ENCODE results near the gene TMSB4X. TPM values are rescaled to one million over a fixed set of nuclear protein-coding genes. Genes with fewer than 3 reads are reported as not detected.

Gene TMSB4X
- total RNA-seq, 6 donors from 2014 or later, result 2,646 to 6,090 (median 4,792) TPM

- H3K9me3 ChIP-seq, result no peaks in the 10 kb centered on the region
- TF ChIP-seq POLR2AphosphoS5 (IDR thresholded peaks at IDR 0.05), result no peak
- TF ChIP-seq EP300 (IDR thresholded peaks at IDR 0.05), result no peak
- TF ChIP-seq, protein P1, sequence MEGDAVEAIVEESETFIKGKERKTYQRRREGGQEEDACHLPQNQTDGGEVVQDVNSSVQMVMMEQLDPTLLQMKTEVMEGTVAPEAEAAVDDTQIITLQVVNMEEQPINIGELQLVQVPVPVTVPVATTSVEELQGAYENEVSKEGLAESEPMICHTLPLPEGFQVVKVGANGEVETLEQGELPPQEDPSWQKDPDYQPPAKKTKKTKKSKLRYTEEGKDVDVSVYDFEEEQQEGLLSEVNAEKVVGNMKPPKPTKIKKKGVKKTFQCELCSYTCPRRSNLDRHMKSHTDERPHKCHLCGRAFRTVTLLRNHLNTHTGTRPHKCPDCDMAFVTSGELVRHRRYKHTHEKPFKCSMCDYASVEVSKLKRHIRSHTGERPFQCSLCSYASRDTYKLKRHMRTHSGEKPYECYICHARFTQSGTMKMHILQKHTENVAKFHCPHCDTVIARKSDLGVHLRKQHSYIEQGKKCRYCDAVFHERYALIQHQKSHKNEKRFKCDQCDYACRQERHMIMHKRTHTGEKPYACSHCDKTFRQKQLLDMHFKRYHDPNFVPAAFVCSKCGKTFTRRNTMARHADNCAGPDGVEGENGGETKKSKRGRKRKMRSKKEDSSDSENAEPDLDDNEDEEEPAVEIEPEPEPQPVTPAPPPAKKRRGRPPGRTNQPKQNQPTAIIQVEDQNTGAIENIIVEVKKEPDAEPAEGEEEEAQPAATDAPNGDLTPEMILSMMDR (IDR thresholded peaks at IDR 0.05), result no peak
- no peak for TF ChIP-seq POLR2A (IDR thresholded peaks at IDR 0.05)
- 82 to 90% methylated on average over 3 of the region's 3 CpGs for WGBS, 2 donors
- H3K27me3 ChIP-seq, result no peaks in the 10 kb centered on the region
- H3K27ac ChIP-seq, result no peak overlapping the region
- no peaks in the 10 kb centered on the region for H3K36me3 ChIP-seq
- ATAC-seq (ENCODE audit: low FRiP score in 2 of 2) (no peak), DNase-seq (no peak)
- no peak overlapping the region for H3K4me3 ChIP-seq
- peaks cover 0 to 13% (median 3%) of the 10 kb centered on the region in 4 donors for H3K4me1 ChIP-seq
Observed at GRCh38 chrX:12991575-12991974, 16.7 kb downstream of the TMSB4X start.

GRCh38 chrX:12992544-12993118 lies 17.7 kb downstream of the TMSB4X start:
- Histone ChIP-seq H3K4me1 (peaks cover 0 to 13% (median 5%) of the 10 kb centered on the region in 4 donors), H3K27me3 (no peaks in the 10 kb centered on the region), H3K27ac (no peak overlapping the region), H3K9me3 (no peaks in the 10 kb centered on the region), H3K4me3 (no peak overlapping the region), H3K36me3 (no peaks in the 10 kb centered on the region)
- WGBS, 2 donors, result 77 to 85% methylated on average over 4 of the region's 4 CpGs
- ATAC-seq (ENCODE audit: low FRiP score in 2 of 2), result no peak
- TF ChIP-seq EP300 (IDR thresholded peaks at IDR 0.05) (no peak), POLR2AphosphoS5 (IDR thresholded peaks at IDR 0.05) (no peak), POLR2A (IDR thresholded peaks at IDR 0.05) (no peak)
- TF ChIP-seq, protein P1 (IDR thresholded peaks at IDR 0.05), result no peak
- DNase-seq, result no peak

DNA sequence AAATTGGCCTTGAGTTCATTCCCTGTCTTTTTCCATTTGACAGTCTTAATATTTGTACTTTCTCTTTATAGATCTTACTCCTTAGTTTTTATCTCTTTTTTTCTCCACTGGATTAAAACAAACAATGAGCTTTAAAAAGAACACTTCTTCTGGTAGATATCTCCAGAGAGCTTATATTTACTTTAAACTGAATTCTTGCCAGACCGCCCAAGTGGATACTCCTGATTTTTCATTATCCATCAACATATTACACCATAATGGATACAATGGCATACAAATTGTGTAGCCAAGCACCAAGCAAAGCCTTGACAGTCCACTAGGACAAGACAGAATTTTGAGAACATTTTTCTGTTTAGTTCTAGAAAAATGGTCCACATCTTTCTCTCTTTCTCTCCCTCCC lies 18.9 kb downstream of the TMSB4X start:
- peaks cover 0 to 18% (median 11%) of the 10 kb centered on the region in 4 donors for H3K4me1 ChIP-seq
- ATAC-seq (ENCODE audit: low FRiP score in 2 of 2) (no peak), DNase-seq (no peak)
- no peak overlapping the region for H3K4me3 ChIP-seq
- WGBS, 2 donors, result 6 to 46% methylated on average over 1 of the region's 1 CpG
- H3K27ac ChIP-seq, result no peak overlapping the region
- no peaks in the 10 kb centered on the region for H3K9me3 ChIP-seq
- no peaks in the 10 kb centered on the region for H3K27me3 ChIP-seq
- TF ChIP-seq POLR2A (IDR thresholded peaks at IDR 0.05) (no peak), EP300 (IDR thresholded peaks at IDR 0.05) (no peak), POLR2AphosphoS5 (IDR thresholded peaks at IDR 0.05) (no peak)
- TF ChIP-seq, protein P1 (IDR thresholded peaks at IDR 0.05), result no peak
- no peaks in the 10 kb centered on the region for H3K36me3 ChIP-seq

- H3K4me1 ChIP-seq, result peaks cover 0 to 18% (median 13%) of the 10 kb centered on the region in 4 donors
- H3K27ac ChIP-seq, result no peak overlapping the region
- TF ChIP-seq EP300 (IDR thresholded peaks at IDR 0.05), result no peak
- no peak for TF ChIP-seq POLR2A (IDR thresholded peaks at IDR 0.05)
- TF ChIP-seq, protein P1 (IDR thresholded peaks at IDR 0.05), result no peak
- TF ChIP-seq POLR2AphosphoS5 (IDR thresholded peaks at IDR 0.05), result no peak
Observed at GRCh38 chrX:12994321-12994720, 19.4 kb downstream of the TMSB4X start.

DNA sequence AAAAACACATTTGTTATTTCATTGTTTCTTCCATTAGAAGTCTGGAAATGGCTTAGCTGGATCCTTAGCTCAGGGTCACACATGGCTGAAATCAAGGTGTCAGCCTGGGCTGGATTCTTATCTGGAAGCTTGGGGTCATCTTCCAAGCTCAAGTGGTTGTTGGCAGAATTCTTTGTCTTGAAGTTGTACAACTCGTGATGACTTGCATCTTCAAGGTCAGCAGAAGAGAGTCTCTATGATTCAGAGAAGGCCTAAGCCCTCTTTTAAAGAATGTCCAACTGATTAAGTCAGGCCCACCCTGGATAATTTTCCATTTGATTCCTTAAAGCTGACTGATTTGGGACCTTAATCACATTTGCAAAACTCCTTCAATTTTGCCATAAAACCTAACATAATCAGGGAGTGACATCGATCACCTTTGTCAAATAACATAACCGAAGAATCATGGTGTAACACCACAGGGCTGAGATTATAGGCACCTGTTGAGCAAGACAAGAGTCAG lies 22.1 kb downstream of the TMSB4X start:
- no peak for TF ChIP-seq POLR2A (IDR thresholded peaks at IDR 0.05)
- TF ChIP-seq POLR2AphosphoS5 (IDR thresholded peaks at IDR 0.05), result no peak
- Histone ChIP-seq H3K9me3 (no peaks in the 10 kb centered on the region), H3K4me1 (peaks cover 0 to 43% (median 24%) of the 10 kb centered on the region in 4 donors), H3K27ac (peak overlapping the region in 3 of 4 donors; percentile 36 to 78 (median 71)), H3K4me3 (no peak overlapping the region), H3K36me3 (no peaks in the 10 kb centered on the region), H3K27me3 (no peaks in the 10 kb centered on the region)
- WGBS, 2 donors, result 60 to 68% methylated on average over 2 to 3 of the region's 3 CpGs
- no peak for ATAC-seq (ENCODE audit: low FRiP score in 2 of 2)
- no peak for DNase-seq

More at GRCh38 chrX:12994321-12994720, 19.4 kb downstream of the TMSB4X start:
- Histone ChIP-seq H3K9me3 (no peaks in the 10 kb centered on the region), H3K27me3 (no peaks in the 10 kb centered on the region), H3K4me3 (no peak overlapping the region), H3K36me3 (no peaks in the 10 kb centered on the region)
- ATAC-seq (ENCODE audit: low FRiP score in 2 of 2), result no peak
- WGBS, 2 donors, result 51 to 59% methylated on average over 4 of the region's 4 CpGs
- DNase-seq, result no peak
